Epithelial cell of proximal tubule (primary cell): Measurements from ENCODE around the gene MICALL1. TPM values are rescaled to one million over a fixed set of nuclear protein-coding genes. Genes with fewer than 3 reads are reported as not detected.

Source experiments
- DNase-seq: peaks from one replicate; pipeline ENCODE4 v3.0.0-alpha.2; 2011; ENCODE audit warnings: low read depth
- H3K4me3 ChIP-seq: 2 replicates; pipeline ENCODE4 v1.5.1; 2011; ENCODE audit warnings: low read depth, mild to moderate bottlenecking, low read length
- CTCF ChIP-seq: conservative IDR thresholded peaks from 2 replicates; pipeline ENCODE4 v1.5.1; 2012; ENCODE audit warnings: low read depth, mild to moderate bottlenecking, low read length
- total RNA-seq: library from RNA; depleted of rRNA; stranded (reverse); fragments of >200 nt; gene quantifications from 2 replicates; pipeline ENCODE4 v1.2.3, GENCODE V29; 2015

MICALL1 gene
- total RNA-seq, 1 donor from 2014 or later: 74.8 TPM

DNA sequence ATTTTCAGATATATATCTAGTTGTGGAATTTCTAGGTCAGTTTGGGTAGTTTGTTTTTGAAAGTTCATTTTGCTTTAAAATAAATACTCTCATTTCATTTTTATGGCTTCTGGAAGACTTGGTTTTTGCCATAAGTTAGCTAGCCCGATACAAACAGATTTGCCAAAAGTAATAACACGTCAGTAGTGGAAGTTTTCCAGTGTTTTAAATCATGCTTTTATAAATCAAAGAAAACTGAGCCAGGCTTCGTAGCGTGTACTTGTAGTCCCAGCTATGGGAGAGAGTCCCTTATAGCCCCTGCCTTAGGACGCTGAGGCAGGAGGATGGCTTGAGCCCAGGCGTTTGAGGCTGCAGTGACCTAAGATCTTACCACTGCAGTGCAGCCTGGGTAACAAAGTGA lies 21.7 kb upstream of the MICALL1 start:
- no peak for DNase-seq
- no peak overlapping the region for H3K4me3 ChIP-seq
- TF ChIP-seq CTCF: no peak

DNA sequence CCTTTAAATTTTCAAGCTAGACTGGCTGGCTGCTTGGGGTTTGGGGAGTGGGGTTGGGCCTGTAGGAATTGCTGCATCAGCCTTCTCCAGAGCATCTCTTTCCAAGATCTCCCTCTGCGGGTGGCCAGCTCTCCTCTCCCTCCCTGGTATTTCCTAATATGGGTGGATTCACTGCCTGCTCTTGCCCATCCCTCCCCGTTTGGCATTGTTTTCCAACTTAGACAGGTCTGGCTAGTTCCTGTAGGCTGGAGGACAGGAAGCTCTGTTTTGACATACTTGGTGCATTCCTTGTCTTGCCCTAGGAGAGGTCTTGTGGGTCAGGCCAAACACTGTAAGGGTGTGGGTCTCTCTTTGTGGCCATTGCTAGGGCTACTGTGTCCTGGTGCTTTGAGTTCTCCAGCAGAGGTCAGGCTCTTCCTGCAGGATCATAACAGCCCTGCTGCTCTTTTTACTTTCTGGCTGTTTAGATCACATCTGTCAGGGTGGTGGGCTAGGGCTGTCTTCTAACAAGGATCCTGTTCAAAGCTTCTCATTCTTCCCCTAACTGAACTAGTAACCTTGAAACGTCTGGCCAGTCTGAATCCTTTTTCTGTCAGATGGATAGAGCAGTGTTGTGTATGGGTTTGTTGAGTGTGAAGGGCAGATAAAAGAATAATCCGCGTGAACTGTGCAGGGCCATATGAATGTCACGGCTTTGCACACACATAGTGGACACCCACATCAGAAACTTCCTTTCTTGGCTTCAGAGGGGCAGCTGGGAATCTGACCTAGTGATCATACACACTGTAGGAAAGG lies 18.3 kb upstream of the MICALL1 start:
- no peak for DNase-seq
- H3K4me3 ChIP-seq: no peak overlapping the region
- TF ChIP-seq CTCF: peak; percentile 64

DNA sequence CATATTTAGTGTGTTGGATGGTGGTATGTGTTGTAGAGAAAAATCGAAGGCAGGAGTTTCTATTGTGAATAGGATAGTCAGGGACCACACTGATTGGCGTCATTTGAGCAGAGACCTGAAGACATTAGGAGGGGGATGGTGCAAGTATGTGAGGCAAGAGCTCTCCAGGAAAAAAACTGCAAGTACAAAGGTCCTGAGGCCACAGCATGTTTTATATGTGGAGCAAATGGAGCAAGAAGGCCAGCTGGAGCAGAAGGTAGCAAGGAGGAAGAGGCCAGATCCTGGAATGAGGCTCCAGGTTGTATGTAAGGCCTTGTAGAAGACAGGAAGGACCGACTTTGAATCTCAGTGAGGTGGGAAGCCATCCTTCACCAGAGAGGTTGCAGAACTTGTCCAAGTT lies 14.2 kb upstream of the MICALL1 start:
- DNase-seq: no peak
- TF ChIP-seq CTCF: no peak
- H3K4me3 ChIP-seq: no peak overlapping the region

GRCh38 chr22:37892566-37893335 lies 13.3 kb upstream of the MICALL1 start:
- DNase-seq: no peak
- H3K4me3 ChIP-seq: no peak overlapping the region
- TF ChIP-seq CTCF: no peak

DNA sequence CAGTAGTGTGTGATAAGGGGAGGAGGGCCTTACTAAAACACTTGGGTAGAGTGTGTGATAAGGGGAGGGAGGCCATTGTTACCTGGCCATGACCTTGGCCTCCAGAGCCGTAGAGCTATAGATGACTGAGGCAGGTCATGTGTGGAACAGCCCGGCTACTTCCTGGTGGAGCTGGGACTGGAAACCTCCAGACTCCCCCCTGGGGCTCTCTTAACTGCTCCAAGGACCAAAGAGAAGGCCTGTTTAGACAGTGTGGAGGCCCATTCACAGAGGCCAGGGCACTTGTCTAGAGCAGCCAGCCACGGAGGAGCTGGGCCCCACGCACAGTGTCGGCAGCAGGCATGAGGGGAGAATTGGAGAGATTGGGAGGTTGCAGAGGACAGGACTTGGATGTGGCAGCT lies 12.5 kb upstream of the MICALL1 start:
- TF ChIP-seq CTCF: no peak
- no peak for DNase-seq
- H3K4me3 ChIP-seq: no peak overlapping the region

DNA sequence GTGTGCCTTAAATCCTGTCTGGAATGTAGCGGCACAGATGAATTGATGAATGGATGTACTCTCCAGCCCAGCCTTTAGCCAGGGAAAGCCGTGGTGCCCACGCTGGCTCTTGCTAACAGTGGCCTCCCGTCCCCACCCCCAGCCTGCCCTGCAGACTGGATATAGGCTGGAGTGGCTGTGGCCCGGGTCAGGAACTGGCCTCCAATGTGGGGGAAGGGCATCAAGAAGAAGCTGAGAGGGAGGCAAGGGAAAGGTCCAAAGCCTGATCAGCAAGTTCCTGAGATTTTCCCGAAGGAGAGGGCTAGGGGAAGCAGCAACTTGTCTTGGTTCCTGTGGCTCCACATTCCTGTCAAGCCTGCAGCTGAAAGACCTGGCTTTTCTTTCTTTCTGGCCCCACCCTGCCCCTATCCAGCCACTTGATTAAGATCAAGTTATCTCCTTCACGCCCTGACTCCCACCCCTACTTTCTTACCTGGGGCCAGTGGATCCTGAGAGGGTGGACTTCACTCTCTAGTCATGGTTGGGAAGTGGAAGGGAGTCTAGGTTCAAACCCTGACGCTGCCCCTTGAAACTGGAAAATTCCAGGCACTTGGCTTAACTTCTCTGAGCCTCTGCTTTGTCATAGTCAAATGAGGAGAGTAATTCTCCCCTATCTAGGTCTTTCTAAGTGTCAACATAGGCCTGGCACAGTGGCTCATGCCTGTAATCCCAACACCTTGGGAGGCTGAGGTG lies 11.0 kb upstream of the MICALL1 start:
- H3K4me3 ChIP-seq: no peak overlapping the region
- DNase-seq: no peak
- TF ChIP-seq CTCF: no peak
